ENCODE measurements around the gene GPC5. TPM values are rescaled to one million over a fixed set of nuclear protein-coding genes. Genes with fewer than 3 reads are reported as not detected.

GPC5 gene
- 1.4 and 1.5 TPM in 2 replicates for polyA plus RNA-seq (2013)

DNA sequence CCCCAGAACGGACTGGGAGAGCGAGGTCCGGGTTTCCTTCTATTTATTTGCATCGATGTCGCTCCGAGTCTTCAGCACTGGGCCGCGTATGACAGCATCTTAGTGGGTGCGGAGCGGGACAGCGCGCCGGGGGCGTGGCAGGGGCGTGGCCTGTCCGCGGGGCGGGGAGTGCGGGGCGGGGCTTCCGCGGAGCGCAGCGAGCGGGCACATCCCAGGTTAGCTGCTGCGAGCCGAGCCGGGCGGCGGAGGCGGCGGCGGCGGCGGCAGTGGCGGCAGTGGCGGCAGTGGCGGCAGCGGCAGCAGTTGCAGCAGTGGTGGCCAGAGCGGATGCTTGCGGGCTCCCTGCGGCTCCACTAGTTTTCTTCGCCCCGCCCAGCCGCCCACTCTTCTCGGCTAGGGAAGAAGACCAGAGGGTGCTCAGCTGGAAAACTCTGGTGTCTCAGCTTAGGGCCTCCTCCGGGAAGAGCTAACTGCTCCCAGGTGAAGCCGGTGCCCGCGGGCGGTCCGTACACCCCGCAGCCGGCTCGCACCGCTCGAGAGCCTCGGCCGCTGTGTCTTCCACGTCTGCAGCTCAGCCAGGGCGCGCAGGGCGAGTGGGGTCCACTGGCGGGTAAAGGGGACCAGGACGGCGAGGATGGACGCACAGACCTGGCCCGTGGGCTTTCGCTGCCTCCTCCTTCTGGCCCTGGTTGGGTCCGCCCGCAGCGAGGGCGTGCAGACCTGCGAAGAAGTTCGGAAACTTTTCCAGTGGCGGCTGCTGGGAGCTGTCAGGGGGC, at the start of gene GPC5:
Gene GPC5, plus strand, starts transcription at position 209 of the 776 bp plus-strand sequence.
- Histone ChIP-seq H3K4me1 (ENCODE audit: control insufficient read depth in 1 of 2, insufficient read depth in 2 of 2, low read length in 2 of 2) (peaks cover 6 to 7% of the 10 kb centered on the region in 2 experiments), H3K36me3 (ENCODE audit: control insufficient read depth in 1 of 2, insufficient read depth in 2 of 2, low read length in 2 of 2) (no peaks in the 10 kb centered on the region), H3K4me3 (ENCODE audit: low read depth, low read length) (peak within 1 kb of the TSS; percentile 70), H3K79me2 (ENCODE audit: control insufficient read depth, insufficient read depth, low read length, poor library complexity) (no peaks in the 10 kb centered on the region), H3K79me1 (ENCODE audit: low read length) (no peaks in the 10 kb centered on the region), H3K9me3 (ENCODE audit: insufficient read depth, low read depth, low read length) (peaks cover 2% of the 10 kb centered on the region), H4K8ac (ENCODE audit: low read depth, low read length) (no peak within 1 kb of the TSS), H4K91ac (ENCODE audit: low read depth, low read length) (no peak within 1 kb of the TSS), H4K12ac (ENCODE audit: low read depth, low read length) (no peak within 1 kb of the TSS), H3K23ac (ENCODE audit: low read length) (no peak within 1 kb of the TSS), H3K4me2 (ENCODE audit: low read length) (peak within 1 kb of the TSS; percentile 77), H3K18ac (ENCODE audit: low read length) (no peak within 1 kb of the TSS), H2BK120ac (ENCODE audit: insufficient read depth, low read length, poor library complexity) (no peak within 1 kb of the TSS), H3K14ac (ENCODE audit: low read length) (no peak within 1 kb of the TSS), H3K27ac (ENCODE audit: low read depth, low read length) (no peak within 1 kb of the TSS), H2AK5ac (ENCODE audit: low read length) (no peak within 1 kb of the TSS), H2AFZ (ENCODE audit: insufficient read depth, low read length, poor library complexity) (peak within 1 kb of the TSS; percentile 48), H2BK5ac (ENCODE audit: low read depth, low read length, poor library complexity) (no peak within 1 kb of the TSS), H3K9ac (ENCODE audit: low read length) (no peak within 1 kb of the TSS), H3K4ac (ENCODE audit: low read depth, low read length) (no peak within 1 kb of the TSS), H2BK12ac (ENCODE audit: low read length) (no peak within 1 kb of the TSS), H3K27me3 (ENCODE audit: insufficient read depth, low read length) (peaks cover 15% of the 10 kb centered on the region)
- WGBS (ENCODE audit: extremely low coverage, insufficient coverage, insufficient read length): no CpG with 5 or more reads among the region's 76 CpGs
- DNase-seq: peak; percentile 50 to 70

DNA sequence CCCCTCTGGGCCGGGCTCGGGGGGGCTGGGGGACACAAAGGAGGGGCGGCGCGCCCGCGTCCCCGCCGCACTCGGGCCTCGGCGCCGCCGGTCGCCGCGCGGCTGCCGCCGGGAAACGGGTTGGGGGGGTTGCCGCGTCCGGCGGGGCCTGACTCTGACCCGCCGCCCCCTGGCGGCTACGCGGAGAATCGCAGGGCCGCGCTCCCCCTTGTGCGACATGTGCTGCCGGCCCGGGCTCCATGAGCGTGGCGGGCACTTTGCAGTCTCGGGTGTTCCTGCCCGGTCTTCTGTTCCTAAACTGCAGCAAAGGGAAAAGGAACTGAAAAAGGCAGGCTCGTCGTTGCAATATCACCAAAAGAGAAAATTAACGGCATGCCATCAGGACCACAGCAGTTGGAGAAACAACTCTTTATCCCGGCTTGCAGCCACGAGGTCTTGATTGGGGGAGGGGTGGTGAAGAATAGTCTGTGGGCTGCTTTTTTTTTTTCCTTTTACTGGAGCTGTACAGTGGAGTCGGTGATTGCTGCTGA, 49.5 kb upstream of the GPC5 start:
- peak; percentile 85 to 96 for DNase-seq
- H3K9ac ChIP-seq (ENCODE audit: low read length): peak overlapping the region; percentile 100
- peak overlapping the region; percentile 93 for H3K4ac ChIP-seq (ENCODE audit: low read depth, low read length)
- no peaks in the 10 kb centered on the region for H3K9me3 ChIP-seq (ENCODE audit: insufficient read depth, low read depth, low read length)
- no peaks in the 10 kb centered on the region for H3K27me3 ChIP-seq (ENCODE audit: insufficient read depth, low read length)
- H3K18ac ChIP-seq (ENCODE audit: low read length): peak overlapping the region; percentile 33
- no peak overlapping the region for H2AK5ac ChIP-seq (ENCODE audit: low read length)
- peak overlapping the region; percentile 40 for H4K12ac ChIP-seq (ENCODE audit: low read depth, low read length)
- peaks cover 12% of the 10 kb centered on the region for H3K79me2 ChIP-seq (ENCODE audit: control insufficient read depth, insufficient read depth, low read length, poor library complexity)
- no peak overlapping the region for H3K23ac ChIP-seq (ENCODE audit: low read length)
- peak overlapping the region; percentile 97 for H4K8ac ChIP-seq (ENCODE audit: low read depth, low read length)
- peak overlapping the region; percentile 100 for H4K91ac ChIP-seq (ENCODE audit: low read depth, low read length)
- H3K36me3 ChIP-seq (ENCODE audit: control insufficient read depth in 1 of 2, insufficient read depth in 2 of 2, low read length in 2 of 2): peaks cover 6 to 12% of the 10 kb centered on the region in 2 experiments
- peaks cover 0 to 3% of the 10 kb centered on the region in 2 experiments for H3K4me1 ChIP-seq (ENCODE audit: control insufficient read depth in 1 of 2, insufficient read depth in 2 of 2, low read length in 2 of 2)
- H2AFZ ChIP-seq (ENCODE audit: insufficient read depth, low read length, poor library complexity): no peak overlapping the region
- H3K4me3 ChIP-seq (ENCODE audit: low read depth, low read length): peak overlapping the region; percentile 100
- no peak overlapping the region for H2BK120ac ChIP-seq (ENCODE audit: insufficient read depth, low read length, poor library complexity)
- peak overlapping the region; percentile 57 for H3K4me2 ChIP-seq (ENCODE audit: low read length)
- WGBS (ENCODE audit: extremely low coverage, insufficient coverage, insufficient read length): no CpG with 5 or more reads among the region's 46 CpGs
- no peak overlapping the region for H2BK12ac ChIP-seq (ENCODE audit: low read length)
- H3K27ac ChIP-seq (ENCODE audit: low read depth, low read length): peak overlapping the region; percentile 99
- H3K79me1 ChIP-seq (ENCODE audit: low read length): peaks cover 12% of the 10 kb centered on the region
- no peak overlapping the region for H3K14ac ChIP-seq (ENCODE audit: low read length)
- peak overlapping the region; percentile 98 for H2BK5ac ChIP-seq (ENCODE audit: low read depth, low read length, poor library complexity)

DNA sequence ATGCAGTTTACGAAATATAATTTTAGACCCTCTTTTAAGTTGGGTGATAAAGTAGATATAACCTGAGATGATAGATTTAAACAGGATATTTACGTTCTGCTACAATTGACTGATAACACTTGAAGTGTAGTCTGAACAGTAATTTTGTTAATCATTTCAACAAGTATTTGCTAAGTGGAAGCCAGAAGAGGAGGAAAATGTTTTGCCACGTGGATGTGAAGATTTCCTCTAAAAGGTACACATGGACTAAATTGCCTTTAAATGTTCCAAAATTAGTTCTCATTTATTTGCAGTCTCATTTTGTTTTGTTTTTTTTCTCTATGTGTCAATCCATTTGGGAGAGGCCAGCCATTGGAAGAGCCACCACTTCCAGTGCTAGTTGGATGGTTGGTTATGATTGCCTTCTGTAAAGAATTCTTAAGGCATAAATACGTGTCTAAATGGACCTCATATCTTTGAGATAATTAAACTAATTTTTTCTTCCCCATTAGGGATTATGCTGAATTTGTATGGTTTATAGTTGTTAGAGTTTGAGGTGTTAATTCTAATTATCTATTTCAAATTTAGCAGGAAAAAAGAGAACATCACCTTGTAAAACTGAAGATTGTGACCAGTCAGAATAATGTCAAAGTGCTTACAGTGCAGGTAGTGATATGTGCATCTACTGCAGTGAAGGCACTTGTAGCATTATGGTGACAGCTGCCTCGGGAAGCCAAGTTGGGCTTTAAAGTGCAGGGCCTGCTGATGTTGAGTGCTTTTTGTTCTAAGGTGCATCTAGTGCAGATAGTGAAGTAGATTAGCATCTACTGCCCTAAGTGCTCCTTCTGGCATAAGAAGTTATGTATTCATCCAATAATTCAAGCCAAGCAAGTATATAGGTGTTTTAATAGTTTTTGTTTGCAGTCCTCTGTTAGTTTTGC, 48.2 kb upstream of the GPC5 start:
- peaks cover 12% of the 10 kb centered on the region for H3K79me1 ChIP-seq (ENCODE audit: low read length)
- H3K79me2 ChIP-seq (ENCODE audit: control insufficient read depth, insufficient read depth, low read length, poor library complexity): peaks cover 12% of the 10 kb centered on the region
- DNase-seq: no peak
- no peak overlapping the region for H4K12ac ChIP-seq (ENCODE audit: low read depth, low read length)
- H2BK120ac ChIP-seq (ENCODE audit: insufficient read depth, low read length, poor library complexity): no peak overlapping the region
- no peak overlapping the region for H3K14ac ChIP-seq (ENCODE audit: low read length)
- H3K9ac ChIP-seq (ENCODE audit: low read length): no peak overlapping the region
- H3K27ac ChIP-seq (ENCODE audit: low read depth, low read length): no peak overlapping the region
- no peak overlapping the region for H2AFZ ChIP-seq (ENCODE audit: insufficient read depth, low read length, poor library complexity)
- H3K4me3 ChIP-seq (ENCODE audit: low read depth, low read length): no peak overlapping the region
- peaks cover 6 to 14% of the 10 kb centered on the region in 2 experiments for H3K36me3 ChIP-seq (ENCODE audit: control insufficient read depth in 1 of 2, insufficient read depth in 2 of 2, low read length in 2 of 2)
- no peaks in the 10 kb centered on the region for H3K9me3 ChIP-seq (ENCODE audit: insufficient read depth, low read depth, low read length)
- no peak overlapping the region for H4K8ac ChIP-seq (ENCODE audit: low read depth, low read length)
- no peak overlapping the region for H3K23ac ChIP-seq (ENCODE audit: low read length)
- no peak overlapping the region for H4K91ac ChIP-seq (ENCODE audit: low read depth, low read length)
- no peak overlapping the region for H2BK5ac ChIP-seq (ENCODE audit: low read depth, low read length, poor library complexity)
- peaks cover 0 to 3% of the 10 kb centered on the region in 2 experiments for H3K4me1 ChIP-seq (ENCODE audit: control insufficient read depth in 1 of 2, insufficient read depth in 2 of 2, low read length in 2 of 2)
- H3K27me3 ChIP-seq (ENCODE audit: insufficient read depth, low read length): no peaks in the 10 kb centered on the region
- H2AK5ac ChIP-seq (ENCODE audit: low read length): no peak overlapping the region
- H3K18ac ChIP-seq (ENCODE audit: low read length): no peak overlapping the region
- no peak overlapping the region for H3K4ac ChIP-seq (ENCODE audit: low read depth, low read length)
- peak overlapping the region; percentile 48 for H3K4me2 ChIP-seq (ENCODE audit: low read length)
- no CpG with 5 or more reads among the region's 5 CpGs for WGBS (ENCODE audit: extremely low coverage, insufficient coverage, insufficient read length)
- no peak overlapping the region for H2BK12ac ChIP-seq (ENCODE audit: low read length)

DNA sequence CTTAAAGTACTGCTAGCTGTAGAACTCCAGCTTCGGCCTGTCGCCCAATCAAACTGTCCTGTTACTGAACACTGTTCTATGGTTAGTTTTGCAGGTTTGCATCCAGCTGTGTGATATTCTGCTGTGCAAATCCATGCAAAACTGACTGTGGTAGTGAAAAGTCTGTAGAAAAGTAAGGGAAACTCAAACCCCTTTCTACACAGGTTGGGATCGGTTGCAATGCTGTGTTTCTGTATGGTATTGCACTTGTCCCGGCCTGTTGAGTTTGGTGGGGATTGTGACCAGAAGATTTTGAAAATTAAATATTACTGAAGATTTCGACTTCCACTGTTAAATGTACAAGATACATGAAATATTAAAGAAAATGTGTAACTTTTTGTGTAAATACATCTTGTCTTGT, 47.3 kb upstream of the GPC5 start:
- peaks cover 12% of the 10 kb centered on the region for H3K79me1 ChIP-seq (ENCODE audit: low read length)
- peaks cover 12% of the 10 kb centered on the region for H3K79me2 ChIP-seq (ENCODE audit: control insufficient read depth, insufficient read depth, low read length, poor library complexity)
- H3K36me3 ChIP-seq (ENCODE audit: control insufficient read depth in 1 of 2, insufficient read depth in 2 of 2, low read length in 2 of 2): peaks cover 6 to 18% of the 10 kb centered on the region in 2 experiments
- H2AFZ ChIP-seq (ENCODE audit: insufficient read depth, low read length, poor library complexity): no peak overlapping the region
- no peak overlapping the region for H2AK5ac ChIP-seq (ENCODE audit: low read length)
- H2BK5ac ChIP-seq (ENCODE audit: low read depth, low read length, poor library complexity): no peak overlapping the region
- peak overlapping the region; percentile 33 for H3K4me2 ChIP-seq (ENCODE audit: low read length)
- peak overlapping the region; percentile 67 for H3K4ac ChIP-seq (ENCODE audit: low read depth, low read length)
- no peak overlapping the region for H3K9ac ChIP-seq (ENCODE audit: low read length)
- no CpG with 5 or more reads among the region's 5 CpGs for WGBS (ENCODE audit: extremely low coverage, insufficient coverage, insufficient read length)
- H3K27me3 ChIP-seq (ENCODE audit: insufficient read depth, low read length): no peaks in the 10 kb centered on the region
- no peak overlapping the region for H4K91ac ChIP-seq (ENCODE audit: low read depth, low read length)
- H2BK12ac ChIP-seq (ENCODE audit: low read length): no peak overlapping the region
- peaks cover 0 to 3% of the 10 kb centered on the region in 2 experiments for H3K4me1 ChIP-seq (ENCODE audit: control insufficient read depth in 1 of 2, insufficient read depth in 2 of 2, low read length in 2 of 2)
- no peaks in the 10 kb centered on the region for H3K9me3 ChIP-seq (ENCODE audit: insufficient read depth, low read depth, low read length)
- H3K27ac ChIP-seq (ENCODE audit: low read depth, low read length): no peak overlapping the region
- no peak overlapping the region for H4K12ac ChIP-seq (ENCODE audit: low read depth, low read length)
- DNase-seq: no peak
- no peak overlapping the region for H3K18ac ChIP-seq (ENCODE audit: low read length)
- H3K23ac ChIP-seq (ENCODE audit: low read length): no peak overlapping the region
- H3K4me3 ChIP-seq (ENCODE audit: low read depth, low read length): no peak overlapping the region
- H3K14ac ChIP-seq (ENCODE audit: low read length): no peak overlapping the region
- no peak overlapping the region for H2BK120ac ChIP-seq (ENCODE audit: insufficient read depth, low read length, poor library complexity)
- H4K8ac ChIP-seq (ENCODE audit: low read depth, low read length): no peak overlapping the region
